Measurements from ENCODE around the gene SNTA1.

GRCh38 chr20:33438481-33438880 is 5.1 kb downstream of the SNTA1 start:
- TF ChIP-seq, protein P1, sequence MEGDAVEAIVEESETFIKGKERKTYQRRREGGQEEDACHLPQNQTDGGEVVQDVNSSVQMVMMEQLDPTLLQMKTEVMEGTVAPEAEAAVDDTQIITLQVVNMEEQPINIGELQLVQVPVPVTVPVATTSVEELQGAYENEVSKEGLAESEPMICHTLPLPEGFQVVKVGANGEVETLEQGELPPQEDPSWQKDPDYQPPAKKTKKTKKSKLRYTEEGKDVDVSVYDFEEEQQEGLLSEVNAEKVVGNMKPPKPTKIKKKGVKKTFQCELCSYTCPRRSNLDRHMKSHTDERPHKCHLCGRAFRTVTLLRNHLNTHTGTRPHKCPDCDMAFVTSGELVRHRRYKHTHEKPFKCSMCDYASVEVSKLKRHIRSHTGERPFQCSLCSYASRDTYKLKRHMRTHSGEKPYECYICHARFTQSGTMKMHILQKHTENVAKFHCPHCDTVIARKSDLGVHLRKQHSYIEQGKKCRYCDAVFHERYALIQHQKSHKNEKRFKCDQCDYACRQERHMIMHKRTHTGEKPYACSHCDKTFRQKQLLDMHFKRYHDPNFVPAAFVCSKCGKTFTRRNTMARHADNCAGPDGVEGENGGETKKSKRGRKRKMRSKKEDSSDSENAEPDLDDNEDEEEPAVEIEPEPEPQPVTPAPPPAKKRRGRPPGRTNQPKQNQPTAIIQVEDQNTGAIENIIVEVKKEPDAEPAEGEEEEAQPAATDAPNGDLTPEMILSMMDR (IDR thresholded peaks at IDR 0.05) = no peak
- TF ChIP-seq POLR2A (IDR thresholded peaks at IDR 0.05) (no peak), POLR2AphosphoS5 (IDR thresholded peaks at IDR 0.05) (no peak)
